ENCODE results near the gene TGFA.

DNA sequence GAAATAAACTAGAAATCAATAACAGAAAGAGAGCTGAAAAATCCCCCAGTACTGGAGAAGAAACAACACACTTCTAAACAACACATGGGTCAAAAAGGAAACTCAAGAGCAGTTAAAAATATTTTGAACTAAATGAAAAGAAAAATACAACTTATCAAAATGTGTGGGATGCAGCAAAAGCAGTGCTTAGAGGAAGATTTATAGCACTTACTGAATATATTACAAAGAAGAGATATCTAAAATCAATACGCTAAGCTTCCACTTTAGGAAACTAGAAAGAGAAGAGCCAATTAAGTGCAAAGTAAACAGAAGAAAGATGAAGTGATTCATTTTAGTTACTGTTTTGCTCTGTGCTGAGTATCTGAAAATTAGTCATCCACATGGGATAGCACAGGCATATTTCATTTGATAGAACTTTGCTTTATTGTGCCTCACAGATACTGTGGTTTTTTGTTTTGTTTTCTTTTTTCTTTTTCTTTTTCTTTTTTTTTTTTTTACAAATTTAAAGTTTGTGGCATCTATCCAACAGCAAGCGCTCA, 17.0 kb downstream of the TGFA start:
- TF ChIP-seq POLR2A (IDR thresholded peaks at IDR 0.05), result no peak
- TF ChIP-seq CTCF (IDR thresholded peaks at IDR 0.05), result no peak

Measured in heart left ventricle (tissue), 13 donors.